ENCODE data around the gene LPA. TPM values are rescaled to one million over a fixed set of nuclear protein-coding genes. Genes with fewer than 3 reads are reported as not detected.

The LPA gene
- total and polyA plus RNA-seq, 2 of the 13 experiments (the other 11 are each of a cell fraction or from before 2014, with no cell fraction given) = not detected

DNA sequence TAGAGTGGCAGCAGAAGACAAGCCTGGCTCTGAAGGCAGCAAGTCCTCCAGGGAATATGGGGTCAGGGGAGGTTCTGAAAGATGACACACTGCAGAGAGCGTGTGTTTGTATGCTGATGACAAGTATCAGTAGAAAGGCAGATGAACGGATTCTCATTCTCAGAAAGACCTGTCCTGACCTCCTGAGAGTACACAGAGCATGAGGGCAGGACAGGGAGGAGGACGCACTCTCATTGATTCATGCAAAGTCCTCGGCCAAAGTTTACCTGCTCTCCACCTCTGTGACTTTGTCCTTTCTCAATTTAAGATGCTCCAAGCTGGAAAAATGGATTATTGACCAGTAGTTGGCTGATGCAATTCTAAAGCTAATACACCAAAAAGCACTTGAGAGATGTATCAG lies 156.7 kb downstream of the LPA start (continued):
- no peak for TF ChIP-seq ZNF30 (CRISPR knock-in tag; IDR thresholded peaks at IDR 0.05)
- TF ChIP-seq ZNF317 (CRISPR knock-in tag; IDR thresholded peaks at IDR 0.05) = no peak
- peak; percentile 81 for TF ChIP-seq NR2F2 (IDR thresholded peaks at IDR 0.05; ENCODE audit: borderline replicate concordance, low read depth)
- no peak for TF ChIP-seq AHR (CRISPR knock-in tag; IDR thresholded peaks at IDR 0.05)
- TF ChIP-seq NR2F6 (IDR thresholded peaks at IDR 0.05) = peak; percentile 56; the same call in 1 of the 2 replicates
- TF ChIP-seq NR2F6 (CRISPR knock-in tag; IDR thresholded peaks at IDR 0.05) = no peak
- TF ChIP-seq, protein P1, sequence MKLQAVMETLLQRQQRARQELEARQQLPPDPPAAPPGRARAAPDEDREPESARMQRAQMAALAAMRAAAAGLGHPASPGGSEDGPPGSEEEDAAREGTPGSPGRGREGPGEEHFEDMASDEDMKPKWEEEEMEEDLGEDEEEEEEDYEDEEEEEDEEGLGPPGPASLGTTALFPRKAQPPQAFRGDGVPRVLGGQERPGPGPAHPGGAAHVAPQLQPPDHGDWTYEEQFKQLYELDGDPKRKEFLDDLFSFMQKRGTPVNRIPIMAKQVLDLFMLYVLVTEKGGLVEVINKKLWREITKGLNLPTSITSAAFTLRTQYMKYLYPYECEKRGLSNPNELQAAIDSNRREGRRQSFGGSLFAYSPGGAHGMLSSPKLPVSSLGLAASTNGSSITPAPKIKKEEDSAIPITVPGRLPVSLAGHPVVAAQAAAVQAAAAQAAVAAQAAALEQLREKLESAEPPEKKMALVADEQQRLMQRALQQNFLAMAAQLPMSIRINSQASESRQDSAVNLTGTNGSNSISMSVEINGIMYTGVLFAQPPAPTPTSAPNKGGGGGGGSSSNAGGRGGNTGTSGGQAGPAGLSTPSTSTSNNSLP (IDR thresholded peaks at IDR 0.05; ENCODE audit: low read depth, low read length) = peak; percentile 11; the same call in 1 of the 2 replicates
- peak; percentile 13; the same call in 1 of the 2 replicates for TF ChIP-seq CREM (IDR thresholded peaks at IDR 0.05)
- no peak for TF ChIP-seq CREM (CRISPR knock-in tag; IDR thresholded peaks at IDR 0.05)
- TF ChIP-seq, protein P2, sequence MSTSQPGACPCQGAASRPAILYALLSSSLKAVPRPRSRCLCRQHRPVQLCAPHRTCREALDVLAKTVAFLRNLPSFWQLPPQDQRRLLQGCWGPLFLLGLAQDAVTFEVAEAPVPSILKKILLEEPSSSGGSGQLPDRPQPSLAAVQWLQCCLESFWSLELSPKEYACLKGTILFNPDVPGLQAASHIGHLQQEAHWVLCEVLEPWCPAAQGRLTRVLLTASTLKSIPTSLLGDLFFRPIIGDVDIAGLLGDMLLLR (CRISPR knock-in tag; IDR thresholded peaks at IDR 0.05) = no peak
- peak; percentile 83 for TF ChIP-seq ONECUT2 (CRISPR knock-in tag; IDR thresholded peaks at IDR 0.05)
- TF ChIP-seq CEBPG (CRISPR knock-in tag; IDR thresholded peaks at IDR 0.05) = peak; percentile 56; the same call in 1 of the 2 replicates
- TF ChIP-seq ZNF205 (CRISPR knock-in tag; IDR thresholded peaks at IDR 0.05) = 0 out of 2 replicates have a peak, but pooled peaks have one; percentile 42
- TF ChIP-seq ZNF564 (CRISPR knock-in tag; IDR thresholded peaks at IDR 0.05) = no peak
- TF ChIP-seq MXI1 (IDR thresholded peaks at IDR 0.05; ENCODE audit: borderline replicate concordance, low read depth, low read length) = no peak; the same call in 2 of the 3 replicates
- no peak for TF ChIP-seq HDAC6 (IDR thresholded peaks at IDR 0.05; ENCODE audit: low read depth, low read length)
- TF ChIP-seq CCDC6 (CRISPR knock-in tag; IDR thresholded peaks at IDR 0.05) = no peak
- TF ChIP-seq EZH2 (conservative IDR thresholded peaks at IDR 0.05; ENCODE audit: low read depth, low read length) = no peak
- no peak for TF ChIP-seq NPAS2 (CRISPR knock-in tag; IDR thresholded peaks at IDR 0.05; ENCODE audit: borderline replicate concordance)
- no peak for TF ChIP-seq ZNF788 (CRISPR knock-in tag; IDR thresholded peaks at IDR 0.05; ENCODE audit: borderline replicate concordance)
- peak; percentile 83; the same call in 1 of the 2 replicates for TF ChIP-seq ZNF263 (CRISPR knock-in tag; IDR thresholded peaks at IDR 0.05)
- no peak for TF ChIP-seq THYN1 (CRISPR knock-in tag; IDR thresholded peaks at IDR 0.05; ENCODE audit: borderline replicate concordance, low read depth)
- peak; percentile 87 for TF ChIP-seq HDAC1 (CRISPR knock-in tag; IDR thresholded peaks at IDR 0.05)
- TF ChIP-seq, protein P3, sequence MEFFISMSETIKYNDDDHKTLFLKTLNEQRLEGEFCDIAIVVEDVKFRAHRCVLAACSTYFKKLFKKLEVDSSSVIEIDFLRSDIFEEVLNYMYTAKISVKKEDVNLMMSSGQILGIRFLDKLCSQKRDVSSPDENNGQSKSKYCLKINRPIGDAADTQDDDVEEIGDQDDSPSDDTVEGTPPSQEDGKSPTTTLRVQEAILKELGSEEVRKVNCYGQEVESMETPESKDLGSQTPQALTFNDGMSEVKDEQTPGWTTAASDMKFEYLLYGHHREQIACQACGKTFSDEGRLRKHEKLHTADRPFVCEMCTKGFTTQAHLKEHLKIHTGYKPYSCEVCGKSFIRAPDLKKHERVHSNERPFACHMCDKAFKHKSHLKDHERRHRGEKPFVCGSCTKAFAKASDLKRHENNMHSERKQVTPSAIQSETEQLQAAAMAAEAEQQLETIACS (CRISPR knock-in tag; IDR thresholded peaks at IDR 0.05) = no peak
- 0 out of 2 replicates have a peak, but pooled peaks have one; percentile 68 for TF ChIP-seq ZNF432 (CRISPR knock-in tag; IDR thresholded peaks at IDR 0.05; ENCODE audit: borderline replicate concordance)
- TF ChIP-seq ZNF343 (CRISPR knock-in tag; IDR thresholded peaks at IDR 0.05) = no peak
- TF ChIP-seq FOXP1 (IDR thresholded peaks at IDR 0.05) = no peak
- TF ChIP-seq FOXP1 (CRISPR knock-in tag; IDR thresholded peaks at IDR 0.05) = peak; percentile 57; the same call in 1 of the 2 replicates
- peak; percentile 74 for TF ChIP-seq GATAD2A (CRISPR knock-in tag; IDR thresholded peaks at IDR 0.05)
- no peak for TF ChIP-seq BORCS8-MEF2B (CRISPR knock-in tag; IDR thresholded peaks at IDR 0.05)
- TF ChIP-seq RFX1 (IDR thresholded peaks at IDR 0.05) = no peak
- no peak for TF ChIP-seq NFYC (CRISPR knock-in tag; IDR thresholded peaks at IDR 0.05)
- TF ChIP-seq, protein P4, sequence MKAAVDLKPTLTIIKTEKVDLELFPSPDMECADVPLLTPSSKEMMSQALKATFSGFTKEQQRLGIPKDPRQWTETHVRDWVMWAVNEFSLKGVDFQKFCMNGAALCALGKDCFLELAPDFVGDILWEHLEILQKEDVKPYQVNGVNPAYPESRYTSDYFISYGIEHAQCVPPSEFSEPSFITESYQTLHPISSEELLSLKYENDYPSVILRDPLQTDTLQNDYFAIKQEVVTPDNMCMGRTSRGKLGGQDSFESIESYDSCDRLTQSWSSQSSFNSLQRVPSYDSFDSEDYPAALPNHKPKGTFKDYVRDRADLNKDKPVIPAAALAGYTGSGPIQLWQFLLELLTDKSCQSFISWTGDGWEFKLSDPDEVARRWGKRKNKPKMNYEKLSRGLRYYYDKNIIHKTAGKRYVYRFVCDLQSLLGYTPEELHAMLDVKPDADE (CRISPR knock-in tag; IDR thresholded peaks at IDR 0.05) = no peak
